ENCODE data around the gene HSD17B2. TPM values are rescaled to one million over a fixed set of nuclear protein-coding genes. Genes with fewer than 3 reads are reported as not detected.

Gene HSD17B2
- polyA plus RNA-seq, 3 donors = not detected

DNA sequence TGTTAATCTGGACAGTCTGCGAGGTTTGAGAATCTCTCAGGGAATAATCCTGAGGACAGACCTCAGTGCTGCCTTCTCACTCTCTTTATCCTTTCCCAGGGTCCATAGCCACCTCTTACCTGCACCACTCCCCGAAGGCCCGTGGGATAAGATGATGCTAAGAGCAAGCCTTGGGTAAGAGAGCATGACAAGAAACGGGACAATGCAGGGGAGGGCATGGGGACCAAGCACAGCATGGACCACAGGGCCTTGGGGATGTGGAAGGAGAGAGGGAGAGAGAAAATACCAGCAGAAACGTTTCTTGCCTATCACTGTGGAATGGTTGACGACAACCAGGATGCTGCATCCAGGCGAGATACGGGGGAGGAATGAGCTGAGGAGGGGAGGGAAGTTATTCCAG is 15.5 kb upstream of the HSD17B2 start:
- H2AFZ ChIP-seq (ENCODE audit: insufficient read depth, low read depth, low read length, poor library complexity, severe bottlenecking) = no peak overlapping the region
- no peaks in the 10 kb centered on the region for H3K36me3 ChIP-seq (replicated peaks in 1 of 2; ENCODE audit: control insufficient read depth in 1 of 2, insufficient read depth in 2 of 2, low read length in 2 of 2)
- no peak overlapping the region for H3K4me3 ChIP-seq (replicated peaks in 1 of 3; ENCODE audit: low read depth in 2 of 3, low read length in 3 of 3)
- H3K9me3 ChIP-seq (replicated peaks in 1 of 2; ENCODE audit: control insufficient read depth in 1 of 2, insufficient read depth in 1 of 2, low read length in 2 of 2) = peaks cover 0 to 7% of the 10 kb centered on the region in 2 donors
- no peaks in the 10 kb centered on the region for H3K36me3 Mint-ChIP-seq
- H3K9me3 Mint-ChIP-seq = peaks cover 0 to 5% (median 0%) of the 10 kb centered on the region in 7 donors
- no peak overlapping the region for H3K9ac ChIP-seq (ENCODE audit: insufficient read depth, low read length, poor library complexity, severe bottlenecking)
- intact Hi-C loops (cut with micrococcal nuclease) = no loop called here
- no peak for DNase-seq
- H3K27me3 ChIP-seq (ENCODE audit: control insufficient read depth in 2 of 2, insufficient read depth in 2 of 2, low read length in 2 of 2) = peaks cover 0 to 3% of the 10 kb centered on the region in 2 donors
- TF ChIP-seq, protein P1, sequence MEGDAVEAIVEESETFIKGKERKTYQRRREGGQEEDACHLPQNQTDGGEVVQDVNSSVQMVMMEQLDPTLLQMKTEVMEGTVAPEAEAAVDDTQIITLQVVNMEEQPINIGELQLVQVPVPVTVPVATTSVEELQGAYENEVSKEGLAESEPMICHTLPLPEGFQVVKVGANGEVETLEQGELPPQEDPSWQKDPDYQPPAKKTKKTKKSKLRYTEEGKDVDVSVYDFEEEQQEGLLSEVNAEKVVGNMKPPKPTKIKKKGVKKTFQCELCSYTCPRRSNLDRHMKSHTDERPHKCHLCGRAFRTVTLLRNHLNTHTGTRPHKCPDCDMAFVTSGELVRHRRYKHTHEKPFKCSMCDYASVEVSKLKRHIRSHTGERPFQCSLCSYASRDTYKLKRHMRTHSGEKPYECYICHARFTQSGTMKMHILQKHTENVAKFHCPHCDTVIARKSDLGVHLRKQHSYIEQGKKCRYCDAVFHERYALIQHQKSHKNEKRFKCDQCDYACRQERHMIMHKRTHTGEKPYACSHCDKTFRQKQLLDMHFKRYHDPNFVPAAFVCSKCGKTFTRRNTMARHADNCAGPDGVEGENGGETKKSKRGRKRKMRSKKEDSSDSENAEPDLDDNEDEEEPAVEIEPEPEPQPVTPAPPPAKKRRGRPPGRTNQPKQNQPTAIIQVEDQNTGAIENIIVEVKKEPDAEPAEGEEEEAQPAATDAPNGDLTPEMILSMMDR (IDR thresholded peaks at IDR 0.05) = no peak
- no peaks in the 10 kb centered on the region for H3K4me1 Mint-ChIP-seq
- H3K4me1 ChIP-seq (ENCODE audit: control insufficient read depth in 1 of 2, insufficient read depth in 2 of 2, low read length in 2 of 2) = no peaks in the 10 kb centered on the region
- H3K4me3 Mint-ChIP-seq = no peak overlapping the region
- no peak overlapping the region for H3K27ac Mint-ChIP-seq
- H3K79me2 ChIP-seq (ENCODE audit: insufficient read depth, low read length) = no peaks in the 10 kb centered on the region
- H3K27ac ChIP-seq (ENCODE audit: low read depth in 1 of 2, low read length in 2 of 2) = no peak overlapping the region
- no peak overlapping the region for H3K4me2 ChIP-seq (replicated peaks; ENCODE audit: extremely low read depth, low read length, poor library complexity, severe bottlenecking)
- 60% methylated on average over 6 of the region's 8 CpGs for WGBS (ENCODE audit: insufficient coverage)
- H4K20me1 ChIP-seq (ENCODE audit: insufficient read depth, low read length) = no peaks in the 10 kb centered on the region
- H3K27me3 Mint-ChIP-seq (ENCODE audit: low read depth in 3 of 3) = peaks cover 11 to 27% (median 18%) of the 10 kb centered on the region in 3 donors

DNA sequence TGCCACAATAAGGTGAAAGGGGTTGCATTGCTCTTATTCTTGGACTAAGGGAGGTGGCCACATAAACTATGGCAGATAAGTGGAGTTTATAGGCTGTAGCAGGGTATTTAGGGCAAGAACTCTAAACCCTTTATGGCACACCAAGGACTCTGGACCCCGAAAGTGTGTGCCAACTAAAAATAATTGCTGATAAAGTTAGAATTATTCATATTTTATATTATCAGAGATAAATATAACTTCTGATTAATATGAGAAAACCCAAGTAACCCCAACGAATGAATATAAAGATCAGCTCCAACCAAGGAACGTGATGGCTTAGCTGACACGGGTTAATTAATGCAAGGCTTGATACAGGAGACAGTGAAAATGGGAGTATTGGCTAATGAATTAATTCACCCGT is 15.0 kb upstream of the HSD17B2 start:
- H3K4me1 Mint-ChIP-seq = no peaks in the 10 kb centered on the region
- Histone ChIP-seq H3K27me3 (ENCODE audit: control insufficient read depth in 2 of 2, insufficient read depth in 2 of 2, low read length in 2 of 2) (peaks cover 0 to 3% of the 10 kb centered on the region in 2 donors), H3K4me2 (replicated peaks; ENCODE audit: extremely low read depth, low read length, poor library complexity, severe bottlenecking) (no peak overlapping the region), H3K79me2 (ENCODE audit: insufficient read depth, low read length) (no peaks in the 10 kb centered on the region), H3K9ac (ENCODE audit: insufficient read depth, low read length, poor library complexity, severe bottlenecking) (no peak overlapping the region), H4K20me1 (ENCODE audit: insufficient read depth, low read length) (no peaks in the 10 kb centered on the region), H3K36me3 (replicated peaks in 1 of 2; ENCODE audit: control insufficient read depth in 1 of 2, insufficient read depth in 2 of 2, low read length in 2 of 2) (no peaks in the 10 kb centered on the region), H3K4me3 (replicated peaks in 1 of 3; ENCODE audit: low read depth in 2 of 3, low read length in 3 of 3) (no peak overlapping the region), H2AFZ (ENCODE audit: insufficient read depth, low read depth, low read length, poor library complexity, severe bottlenecking) (no peak overlapping the region), H3K9me3 (replicated peaks in 1 of 2; ENCODE audit: control insufficient read depth in 1 of 2, insufficient read depth in 1 of 2, low read length in 2 of 2) (peaks cover 0 to 3% of the 10 kb centered on the region in 2 donors), H3K4me1 (ENCODE audit: control insufficient read depth in 1 of 2, insufficient read depth in 2 of 2, low read length in 2 of 2) (no peaks in the 10 kb centered on the region), H3K27ac (ENCODE audit: low read depth in 1 of 2, low read length in 2 of 2) (no peak overlapping the region)
- H3K36me3 Mint-ChIP-seq = no peaks in the 10 kb centered on the region
- H3K27ac Mint-ChIP-seq = no peak overlapping the region
- peaks cover 12 to 30% (median 18%) of the 10 kb centered on the region in 3 donors for H3K27me3 Mint-ChIP-seq (ENCODE audit: low read depth in 3 of 3)
- peaks cover 0 to 5% (median 0%) of the 10 kb centered on the region in 7 donors for H3K9me3 Mint-ChIP-seq
- intact Hi-C loops (cut with micrococcal nuclease) = no loop called here
- DNase-seq = no peak
- no peak overlapping the region for H3K4me3 Mint-ChIP-seq
- TF ChIP-seq, protein P1 (IDR thresholded peaks at IDR 0.05) = no peak
- WGBS (ENCODE audit: insufficient coverage) = 82% methylated on average over 2 of the region's 5 CpGs
